ENCODE data around the gene DSCAML1.

- TF ChIP-seq, protein P1, sequence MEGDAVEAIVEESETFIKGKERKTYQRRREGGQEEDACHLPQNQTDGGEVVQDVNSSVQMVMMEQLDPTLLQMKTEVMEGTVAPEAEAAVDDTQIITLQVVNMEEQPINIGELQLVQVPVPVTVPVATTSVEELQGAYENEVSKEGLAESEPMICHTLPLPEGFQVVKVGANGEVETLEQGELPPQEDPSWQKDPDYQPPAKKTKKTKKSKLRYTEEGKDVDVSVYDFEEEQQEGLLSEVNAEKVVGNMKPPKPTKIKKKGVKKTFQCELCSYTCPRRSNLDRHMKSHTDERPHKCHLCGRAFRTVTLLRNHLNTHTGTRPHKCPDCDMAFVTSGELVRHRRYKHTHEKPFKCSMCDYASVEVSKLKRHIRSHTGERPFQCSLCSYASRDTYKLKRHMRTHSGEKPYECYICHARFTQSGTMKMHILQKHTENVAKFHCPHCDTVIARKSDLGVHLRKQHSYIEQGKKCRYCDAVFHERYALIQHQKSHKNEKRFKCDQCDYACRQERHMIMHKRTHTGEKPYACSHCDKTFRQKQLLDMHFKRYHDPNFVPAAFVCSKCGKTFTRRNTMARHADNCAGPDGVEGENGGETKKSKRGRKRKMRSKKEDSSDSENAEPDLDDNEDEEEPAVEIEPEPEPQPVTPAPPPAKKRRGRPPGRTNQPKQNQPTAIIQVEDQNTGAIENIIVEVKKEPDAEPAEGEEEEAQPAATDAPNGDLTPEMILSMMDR (conservative IDR thresholded peaks at IDR 0.05; ENCODE audit: low read depth, low read length) = no peak
- TF ChIP-seq EZH2 (IDR thresholded peaks at IDR 0.05; ENCODE audit: low read length, unreplicated experiment) = no peak
Measured at GRCh38 chr11:117565709-117566108, 231.3 kb downstream of the DSCAML1 start.
